Neural cell (in vitro differentiated cells): ENCODE measurements around the gene ZNF513. TPM values are rescaled to one million over a fixed set of nuclear protein-coding genes. Genes with fewer than 3 reads are reported as not detected.

Experiments used
- H2AFZ ChIP-seq: fragments of 200-600, 300-800 bp; sonication (generic), shearing (Covaris generic); 2 replicates; pipeline ENCODE4 v1.6.0; 2014; ENCODE audit warnings: low read depth, mild to moderate bottlenecking, antibody characterized with exemption, low read length, moderate library complexity
- H3F3A ChIP-seq: fragments of 200-600 bp; shearing (Covaris generic); 2 replicates; pipeline ENCODE4 v1.6.1; 2016; ENCODE audit warnings: mild to moderate bottlenecking, moderate library complexity, mixed read lengths, antibody characterized with exemption, low read length; ENCODE audit not compliant: insufficient read depth, poor library complexity, severe bottlenecking
- H3K27ac ChIP-seq: fragments of 200-600, 300-800 bp; sonication (generic), shearing (Covaris generic); 2 replicates; pipeline ENCODE4 v1.5.1; 2014; ENCODE audit warnings: mild to moderate bottlenecking, low read length, moderate library complexity
- H3K27me3 ChIP-seq: fragments of 300-800, 200-600 bp; sonication (generic), shearing (Covaris generic); 2 replicates; pipeline ENCODE4 v1.6.0; 2014; ENCODE audit warnings: mild to moderate bottlenecking, low read depth, low read length, moderate library complexity; ENCODE audit not compliant: insufficient read depth
- H3K36me3 ChIP-seq: fragments of 300-800, 200-600 bp; sonication (generic), shearing (Covaris generic); 2 replicates; pipeline ENCODE4 v1.5.1; 2014; ENCODE audit warnings: mild to moderate bottlenecking, antibody characterized with exemption, low read length, moderate library complexity; ENCODE audit not compliant: insufficient read depth
- H3K4me2 ChIP-seq: fragments of 300-800, 200-600 bp; sonication (generic), shearing (Covaris generic); 2 replicates; pipeline ENCODE4 v1.6.0; 2014; ENCODE audit warnings: mild to moderate bottlenecking, low read length
- H3K4me3 ChIP-seq: fragments of 300-800, 200-600 bp; sonication (generic), shearing (Covaris generic); 2 replicates; pipeline ENCODE4 v1.5.1; 2014; ENCODE audit warnings: mild to moderate bottlenecking, low read length, moderate library complexity
- H3K79me2 ChIP-seq: fragments of 200-600 bp; shearing (Covaris generic); replicated peaks from 2 replicates; pipeline ENCODE4 v1.6.0; 2014; ENCODE audit warnings: mild to moderate bottlenecking, low read length, moderate library complexity; ENCODE audit not compliant: insufficient read depth
- H3K9ac ChIP-seq: fragments of 300-800, 200-600 bp; sonication (generic), shearing (Covaris generic); 2 replicates; pipeline ENCODE4 v1.6.1; 2016; ENCODE audit warnings: mild to moderate bottlenecking, low read length, mixed read lengths
- H3K9me2 ChIP-seq: fragments of 200-600 bp; shearing (Covaris generic); 2 replicates; pipeline ENCODE4 v1.6.1; 2016; ENCODE audit warnings: mild to moderate bottlenecking, low read length, mixed read lengths; ENCODE audit not compliant: insufficient read depth
- H3K9me3 ChIP-seq: fragments of 200-600, 300-800 bp; sonication (generic), shearing (Covaris generic); 2 replicates; pipeline ENCODE4 v1.6.1; 2016; ENCODE audit warnings: mild to moderate bottlenecking, mixed run types, low read length, moderate library complexity, mixed read lengths
- H4K20me1 ChIP-seq: fragments of 200-600 bp; shearing (Covaris generic); 2 replicates; pipeline ENCODE4 v1.6.1; 2016; ENCODE audit warnings: mild to moderate bottlenecking, mixed run types; ENCODE audit not compliant: insufficient read depth
- EP300 ChIP-seq: fragments of 450-650 bp; conservative IDR thresholded peaks from 2 replicates; pipeline ENCODE4 v1.6.1; 2014; ENCODE audit warnings: antibody characterized with exemption, mild to moderate bottlenecking, moderate library complexity; ENCODE audit not compliant: poor library complexity, severe bottlenecking
- EZH2 ChIP-seq: fragments of 200-600, 300-800 bp; shearing (Covaris generic), sonication (generic); IDR thresholded peaks from 2 replicates; pipeline ENCODE4 v1.6.1; 2014; ENCODE audit warnings: antibody characterized with exemption, low read length, borderline replicate concordance, mild to moderate bottlenecking; ENCODE audit not compliant: insufficient read depth, poor library complexity, severe bottlenecking
- MXI1 ChIP-seq: fragments of 450-650 bp; conservative IDR thresholded peaks from 2 replicates; pipeline ENCODE4 v1.6.1; 2014; ENCODE audit warnings: antibody characterized with exemption, mild to moderate bottlenecking; ENCODE audit not compliant: poor library complexity, severe bottlenecking
- POLR2AphosphoS5 ChIP-seq: IDR thresholded peaks from 2 replicates; pipeline ENCODE4 v1.6.1; 2012
- RAD21 ChIP-seq: fragments of 450-650 bp; conservative IDR thresholded peaks from 2 replicates; pipeline ENCODE4 v1.6.1; 2014; ENCODE audit warnings: antibody characterized with exemption, mild to moderate bottlenecking, moderate library complexity
- SMC3 ChIP-seq: fragments of 450-650 bp; conservative IDR thresholded peaks from 2 replicates; pipeline ENCODE4 v1.6.1; 2014; ENCODE audit warnings: antibody characterized with exemption, mild to moderate bottlenecking, moderate library complexity; ENCODE audit not compliant: poor library complexity
- TAF1 ChIP-seq: IDR thresholded peaks from 2 replicates; pipeline ENCODE4 v1.6.1; 2012; ENCODE audit warnings: low read depth
- polyA plus RNA-seq: library from polyadenylated mRNA; depleted of rRNA; stranded (reverse); fragments of >200 nt; gene quantifications from 2 replicates; pipeline ENCODE4 v1.2.3, GENCODE V29; 2014
- TF ChIP-seq, protein P1 (sequence below): fragments of 450-650 bp; IDR thresholded peaks from 2 replicates; pipeline ENCODE4 v1.5.1; 2014; ENCODE audit warnings: antibody characterized with exemption, mild to moderate bottlenecking, moderate library complexity; ENCODE audit not compliant: poor library complexity, severe bottlenecking
- TF ChIP-seq, protein P2 (sequence below): IDR thresholded peaks from 2 replicates; pipeline ENCODE4 v1.6.1; 2012; ENCODE audit warnings: borderline replicate concordance

ZNF513 gene
- polyA plus RNA-seq, 1 donor from 2014 or later: 40.5 TPM

DNA sequence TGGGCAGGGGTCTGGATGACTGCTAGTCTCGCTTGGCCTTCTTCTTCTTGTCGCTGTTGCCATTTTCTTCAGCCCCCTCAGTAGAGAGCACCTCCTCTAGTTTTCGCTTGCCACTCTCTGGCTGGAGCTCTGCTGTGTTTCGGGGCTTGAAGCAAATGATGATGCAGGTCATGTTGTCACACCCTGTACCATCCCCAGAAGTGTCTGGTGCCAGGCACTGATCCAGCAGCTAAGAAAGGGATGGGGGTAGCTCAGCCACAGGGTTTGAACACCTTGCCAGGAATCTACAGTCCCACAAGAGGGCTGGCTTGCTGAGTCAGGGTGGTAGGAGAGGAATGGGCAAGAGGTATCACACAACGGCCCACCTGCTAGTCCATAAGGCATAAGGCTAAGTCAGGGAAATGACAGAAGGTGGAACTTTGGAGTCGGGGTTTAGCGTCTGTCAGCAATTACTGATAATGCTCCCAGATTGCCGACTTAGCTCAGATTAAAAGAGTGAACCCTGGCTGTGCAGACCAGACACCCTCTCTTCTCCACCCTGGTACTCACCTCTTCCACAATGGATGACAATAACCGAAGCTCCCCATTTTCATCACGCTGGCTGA is 1.1 kb upstream of the ZNF513 start:
- H3K27me3 ChIP-seq: no peaks in the 10 kb centered on the region
- H4K20me1 ChIP-seq: no peaks in the 10 kb centered on the region
- H3K9me3 ChIP-seq: no peaks in the 10 kb centered on the region
- H3K9ac ChIP-seq: peak overlapping the region; percentile 84
- peak overlapping the region; percentile 82 for H3K27ac ChIP-seq
- no peak overlapping the region for H3K4me2 ChIP-seq
- no peak overlapping the region for H3K4me3 ChIP-seq
- H3K9me2 ChIP-seq: no peaks in the 10 kb centered on the region
- H3K79me2 ChIP-seq: peaks cover 12% of the 10 kb centered on the region
- TF ChIP-seq SMC3: no peak
- TF ChIP-seq RAD21: no peak
- no peak for TF ChIP-seq POLR2AphosphoS5
- TF ChIP-seq, protein P1, sequence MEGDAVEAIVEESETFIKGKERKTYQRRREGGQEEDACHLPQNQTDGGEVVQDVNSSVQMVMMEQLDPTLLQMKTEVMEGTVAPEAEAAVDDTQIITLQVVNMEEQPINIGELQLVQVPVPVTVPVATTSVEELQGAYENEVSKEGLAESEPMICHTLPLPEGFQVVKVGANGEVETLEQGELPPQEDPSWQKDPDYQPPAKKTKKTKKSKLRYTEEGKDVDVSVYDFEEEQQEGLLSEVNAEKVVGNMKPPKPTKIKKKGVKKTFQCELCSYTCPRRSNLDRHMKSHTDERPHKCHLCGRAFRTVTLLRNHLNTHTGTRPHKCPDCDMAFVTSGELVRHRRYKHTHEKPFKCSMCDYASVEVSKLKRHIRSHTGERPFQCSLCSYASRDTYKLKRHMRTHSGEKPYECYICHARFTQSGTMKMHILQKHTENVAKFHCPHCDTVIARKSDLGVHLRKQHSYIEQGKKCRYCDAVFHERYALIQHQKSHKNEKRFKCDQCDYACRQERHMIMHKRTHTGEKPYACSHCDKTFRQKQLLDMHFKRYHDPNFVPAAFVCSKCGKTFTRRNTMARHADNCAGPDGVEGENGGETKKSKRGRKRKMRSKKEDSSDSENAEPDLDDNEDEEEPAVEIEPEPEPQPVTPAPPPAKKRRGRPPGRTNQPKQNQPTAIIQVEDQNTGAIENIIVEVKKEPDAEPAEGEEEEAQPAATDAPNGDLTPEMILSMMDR: no peak
- TF ChIP-seq, protein P2, sequence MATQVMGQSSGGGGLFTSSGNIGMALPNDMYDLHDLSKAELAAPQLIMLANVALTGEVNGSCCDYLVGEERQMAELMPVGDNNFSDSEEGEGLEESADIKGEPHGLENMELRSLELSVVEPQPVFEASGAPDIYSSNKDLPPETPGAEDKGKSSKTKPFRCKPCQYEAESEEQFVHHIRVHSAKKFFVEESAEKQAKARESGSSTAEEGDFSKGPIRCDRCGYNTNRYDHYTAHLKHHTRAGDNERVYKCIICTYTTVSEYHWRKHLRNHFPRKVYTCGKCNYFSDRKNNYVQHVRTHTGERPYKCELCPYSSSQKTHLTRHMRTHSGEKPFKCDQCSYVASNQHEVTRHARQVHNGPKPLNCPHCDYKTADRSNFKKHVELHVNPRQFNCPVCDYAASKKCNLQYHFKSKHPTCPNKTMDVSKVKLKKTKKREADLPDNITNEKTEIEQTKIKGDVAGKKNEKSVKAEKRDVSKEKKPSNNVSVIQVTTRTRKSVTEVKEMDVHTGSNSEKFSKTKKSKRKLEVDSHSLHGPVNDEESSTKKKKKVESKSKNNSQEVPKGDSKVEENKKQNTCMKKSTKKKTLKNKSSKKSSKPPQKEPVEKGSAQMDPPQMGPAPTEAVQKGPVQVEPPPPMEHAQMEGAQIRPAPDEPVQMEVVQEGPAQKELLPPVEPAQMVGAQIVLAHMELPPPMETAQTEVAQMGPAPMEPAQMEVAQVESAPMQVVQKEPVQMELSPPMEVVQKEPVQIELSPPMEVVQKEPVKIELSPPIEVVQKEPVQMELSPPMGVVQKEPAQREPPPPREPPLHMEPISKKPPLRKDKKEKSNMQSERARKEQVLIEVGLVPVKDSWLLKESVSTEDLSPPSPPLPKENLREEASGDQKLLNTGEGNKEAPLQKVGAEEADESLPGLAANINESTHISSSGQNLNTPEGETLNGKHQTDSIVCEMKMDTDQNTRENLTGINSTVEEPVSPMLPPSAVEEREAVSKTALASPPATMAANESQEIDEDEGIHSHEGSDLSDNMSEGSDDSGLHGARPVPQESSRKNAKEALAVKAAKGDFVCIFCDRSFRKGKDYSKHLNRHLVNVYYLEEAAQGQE: no peak
- no peak for TF ChIP-seq TAF1
- no peak for TF ChIP-seq EP300
- no peak for TF ChIP-seq MXI1
- TF ChIP-seq EZH2: no peak
- no peak overlapping the region for H2AFZ ChIP-seq
- H3K36me3 ChIP-seq: no peaks in the 10 kb centered on the region
- H3F3A ChIP-seq: no peaks in the 10 kb centered on the region

DNA sequence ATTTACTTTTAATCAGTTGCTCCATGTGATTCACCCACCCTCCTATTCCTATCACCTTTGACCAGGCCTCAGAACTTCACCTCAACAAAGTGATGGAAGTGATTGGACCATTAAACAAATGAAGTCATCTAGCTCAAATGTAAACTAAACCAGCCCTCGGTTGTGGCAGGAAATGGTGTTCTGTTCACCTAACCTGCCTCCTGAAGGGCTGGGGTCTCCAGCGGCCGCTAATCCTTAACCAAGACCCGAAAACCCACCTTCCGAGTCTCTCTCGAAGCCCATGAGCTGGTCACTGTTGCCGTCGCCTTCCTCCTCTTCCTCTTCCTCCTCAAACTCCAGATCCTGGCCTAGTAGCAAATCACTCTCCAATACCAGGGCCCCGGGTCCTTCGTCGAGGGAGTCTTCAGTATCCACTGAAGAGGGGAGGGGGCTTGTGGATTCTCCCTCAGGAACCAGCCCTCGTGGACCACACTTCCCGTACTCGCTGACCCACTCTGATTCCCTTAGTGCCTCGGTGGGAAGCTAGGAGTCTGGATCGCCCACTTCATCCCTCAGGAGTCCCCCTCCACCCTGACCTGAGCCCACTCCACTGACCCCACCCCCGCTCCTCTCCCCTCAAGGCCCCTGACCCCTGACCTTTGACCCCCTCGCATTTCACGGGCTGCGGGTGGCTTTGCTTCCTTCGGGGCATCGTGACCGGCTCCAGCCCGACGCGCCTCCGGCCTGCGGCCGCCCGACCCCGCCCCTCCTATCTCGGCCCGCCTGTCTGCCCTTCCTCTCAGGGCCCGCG is 503 bp downstream of the ZNF513 start:
- H3K9me2 ChIP-seq: no peaks in the 10 kb centered on the region
- no peaks in the 10 kb centered on the region for H3F3A ChIP-seq
- peak overlapping the region; percentile 42 for H2AFZ ChIP-seq
- H3K9ac ChIP-seq: peak overlapping the region; percentile 84
- H4K20me1 ChIP-seq: no peaks in the 10 kb centered on the region
- H3K27ac ChIP-seq: peak overlapping the region; percentile 69
- H3K4me3 ChIP-seq: peak overlapping the region; percentile 72
- H3K36me3 ChIP-seq: no peaks in the 10 kb centered on the region
- H3K27me3 ChIP-seq: no peaks in the 10 kb centered on the region
- H3K9me3 ChIP-seq: no peaks in the 10 kb centered on the region
- H3K79me2 ChIP-seq: peaks cover 12% of the 10 kb centered on the region
- H3K4me2 ChIP-seq: peak overlapping the region; percentile 91
- TF ChIP-seq EZH2 (no peak), RAD21 (no peak), MXI1 (no peak), POLR2AphosphoS5 (no peak), SMC3 (no peak), TAF1 (no peak)
- TF ChIP-seq, protein P2: no peak
- TF ChIP-seq, protein P1: no peak
